GM12878 (cell line): ENCODE measurements around the gene NIPAL3. TPM values are rescaled to one million over a fixed set of nuclear protein-coding genes. Genes with fewer than 3 reads are reported as not detected.

Experiments used
- ATAC-seq: fragments of 200-7000 bp; cut with Tn5 transposase; 3 replicates; pipeline ENCODE4 v1.9.1; 2020; ENCODE audit warnings: mild to moderate bottlenecking, moderate library complexity
- BruUV-seq: library from RNA; stranded (reverse); fragments of 400-500 nt; replicated peaks from 2 replicates; lab custom pipeline; 2021; lab: Mats Ljungman, UMichigan
- CTCF ChIA-PET: fragments of 300-600 bp; sonication (Branson Sonifier 250); formaldehyde crosslinking; extraction: SDS; loops from one replicate; lab custom pipeline; 2021; ENCODE audit warnings: inconsistent platforms; lab: Yijun Ruan, JAX
- POLR2A ChIA-PET: fragments of 350-600 bp; formaldehyde crosslinking; extraction: SDS; loops from one replicate; lab custom pipeline; 2021; ENCODE audit warnings: inconsistent platforms; lab: Charles Lee
- RAD21 ChIA-PET: fragments of 300-600 bp; sonication (Branson Sonifier 250); formaldehyde crosslinking; loops from one replicate; lab custom pipeline; 2023; ENCODE audit warnings: antibody characterized with exemption; ENCODE audit not compliant: unreplicated experiment; lab: Charles Lee
- SMC1A ChIA-PET: fragments of 300-600 bp; sonication (Branson Sonifier 250); formaldehyde crosslinking; loops from one replicate; lab custom pipeline; 2023; ENCODE audit not compliant: unreplicated experiment, uncharacterized antibody; lab: Charles Lee
- DNase-seq: peaks from one replicate; pipeline ENCODE4 v3.0.0-alpha.2; 2011; ENCODE audit warnings: low read depth, low spot score
- FAIRE-seq: peaks from 3 replicates; lab custom pipeline; 2011; peaks lifted over from hg19 to GRCh38; lab: Jason Lieb, UNC
- H2AFZ ChIP-seq: 2 replicates; pipeline ENCODE4 v1.6.0; 2011; ENCODE audit warnings: low read depth, low read length, control low read depth; ENCODE audit not compliant: control insufficient read depth
- H3K27ac ChIP-seq: 2 replicates; pipeline ENCODE4 v1.5.1; 2011; ENCODE audit warnings: control low read depth; ENCODE audit not compliant: control insufficient read depth, insufficient read depth
- H3K27me3 ChIP-seq, 2 experiments: replicated peaks in 1 of 2; 2 replicates each; pipeline versions ENCODE4 v1.6.0 to v1.6.1; 2011; ENCODE audit warnings: low read length in 1 of 2; ENCODE audit not compliant: control insufficient read depth in 2 of 2, insufficient read depth in 2 of 2
- H3K36me3 ChIP-seq, 2 experiments: 2 replicates each; pipeline ENCODE4 v1.5.1; 2011; ENCODE audit warnings: low read length in 1 of 2; ENCODE audit not compliant: control insufficient read depth in 2 of 2, insufficient read depth in 2 of 2
- H3K4me1 ChIP-seq: 2 replicates; pipeline ENCODE4 v1.6.1; 2011; ENCODE audit warnings: mild to moderate bottlenecking, low read length, moderate library complexity, mixed read lengths; ENCODE audit not compliant: control insufficient read depth, insufficient read depth
- H3K4me2 ChIP-seq: 2 replicates; pipeline ENCODE4 v1.6.0; 2011; ENCODE audit warnings: control low read depth; ENCODE audit not compliant: control insufficient read depth, insufficient read depth
- H3K4me3 ChIP-seq: fragments of 200-600 bp; sonication (generic); 2 replicates; pipeline ENCODE4 v1.5.1; 2016
- H3K79me2 ChIP-seq: 2 replicates; pipeline ENCODE4 v1.6.0; 2011; ENCODE audit warnings: low read length; ENCODE audit not compliant: control insufficient read depth, insufficient read depth
- H3K9ac ChIP-seq: 2 replicates; pipeline ENCODE4 v1.8.0; 2011; ENCODE audit warnings: low read length, control low read depth, mixed read lengths; ENCODE audit not compliant: control insufficient read depth, insufficient read depth
- H3K9me3 ChIP-seq: replicated peaks from 3 replicates; pipeline ENCODE4 v1.5.1; 2011; ENCODE audit warnings: mild to moderate bottlenecking, low read length; ENCODE audit not compliant: control insufficient read depth, insufficient read depth
- H4K20me1 ChIP-seq: 2 replicates; pipeline ENCODE4 v1.6.0; 2011; ENCODE audit not compliant: control insufficient read depth, insufficient read depth
- BCLAF1 ChIP-seq: fragments of 450-650 bp; IDR thresholded peaks from 2 replicates; pipeline ENCODE4 v1.6.1; 2017; ENCODE audit warnings: antibody characterized with exemption, mild to moderate bottlenecking, moderate library complexity
- BHLHE40 ChIP-seq, 2 experiments: fragments of 450-650 bp in 1 of 2; IDR thresholded peaks; 2 replicates each; pipeline ENCODE4 v1.6.1; 2011 to 2017; ENCODE audit warnings: low read depth in 2 of 2, borderline replicate concordance in 1 of 2, improper control_type of control experiment in 1 of 2, low read length in 1 of 2, mild to moderate bottlenecking in 1 of 2
- CBX3 ChIP-seq: fragments of 200-600 bp; sonication (generic); IDR thresholded peaks from 2 replicates; pipeline ENCODE4 v1.6.1; 2016; ENCODE audit warnings: low read depth, borderline replicate concordance
- CUX1 ChIP-seq: IDR thresholded peaks from 2 replicates; pipeline ENCODE4 v1.6.1; 2012; ENCODE audit warnings: improper control_type of control experiment, low read depth, low read length; ENCODE audit not compliant: insufficient replicate concordance
- IRF3 ChIP-seq: fragments of 450-650 bp; IDR thresholded peaks from 2 replicates; pipeline ENCODE4 v1.6.1; 2014; ENCODE audit warnings: mild to moderate bottlenecking
- RBBP5 ChIP-seq: fragments of 200-600 bp; sonication (generic); conservative IDR thresholded peaks from 2 replicates; pipeline ENCODE4 v1.6.1; 2016
- WGBS: methylation state at CpG from one replicate; pipeline ENCODE4 v1.1.6; 2016; ENCODE audit warnings: low lambda C conversion rate; ENCODE audit not compliant: insufficient replicate concordance, insufficient coverage; ENCODE audit errors: missing lambda C conversion rate; 5-methylcytosine and 5-hydroxymethylcytosine counted together
- in situ Hi-C: fragments of 300-500 bp; cut with MboI; formaldehyde crosslinking; loops from 9 replicates; pipeline ENCODE4 v1.14.3; 2018; ENCODE audit warnings: mixed read lengths
- intact Hi-C: fragments of 100-400 bp; cut with micrococcal nuclease; formaldehyde crosslinking; loops from one replicate; pipeline ENCODE4 v1.14.2; 2022; ENCODE audit not compliant: unreplicated experiment
- polyA plus RNA-seq, 11 experiments: library from polyadenylated mRNA; depleted of rRNA in 4 of 11; unstranded in 6 of 11; stranded (reverse) in 5 of 11; fragments of >200 nt; fragmentation: Nextera tagmentation in 4 of 11; fragmentation: Illumina TruSeq in 1 of 11; extraction: Ambion mirVana in 4 of 11; extraction: Trizol in 1 of 11; gene quantifications; 1 replicate in 1 of 11; 2 replicates in 10 of 11; pipeline versions ENCODE4 v1.2.1 to v1.2.3, GENCODE V29; 2011 to 2016; ENCODE audit warnings: inconsistent platforms in 2 of 11, missing spikeins in 2 of 11, low read depth in 1 of 11
- total RNA-seq, 4 experiments: library from RNA; depleted of rRNA in 3 of 4; stranded (reverse); fragments of >200 nt in 3 of 4; fragmentation: Illumina TruSeq in 1 of 4; extraction: Trizol in 1 of 4; gene quantifications; 2 replicates each; pipeline versions ENCODE4 v1.2.1 to v1.2.3, GENCODE V29; 2013 to 2021

The NIPAL3 gene
- total and polyA plus RNA-seq, 10 of the 15 experiments (the other 5 are each of a cell fraction or from before 2014, with no cell fraction given), result 2.1 to 9.4 (median 4.2) TPM

- ATAC-seq (no peak), FAIRE-seq (no peak), DNase-seq (no peak)
- H3K9ac ChIP-seq, result no peak overlapping the region
- H3K79me2 ChIP-seq, result no peaks in the 10 kb centered on the region
- BruUV-seq, result no TSS peak
- H3K4me3 ChIP-seq, result no peak overlapping the region
- no peaks in the 10 kb centered on the region for H3K36me3 ChIP-seq
- H3K27ac ChIP-seq, result no peak overlapping the region
- WGBS, result 84% methylated on average over 1 of the region's 1 CpG
- H3K4me2 ChIP-seq, result no peak overlapping the region
- H3K4me1 ChIP-seq, result no peaks in the 10 kb centered on the region
- intact Hi-C loops (no loop called here), in situ Hi-C loops (no loop called here)
- H4K20me1 ChIP-seq, result no peaks in the 10 kb centered on the region
- SMC1A ChIA-PET, result no interaction called here
- TF ChIP-seq BHLHE40 (IDR thresholded peaks at IDR 0.05; ENCODE audit: borderline replicate concordance in 1 of 2, low read depth in 2 of 2, low read length in 1 of 2), result no peak
- no peak overlapping the region for H2AFZ ChIP-seq
- no peaks in the 10 kb centered on the region; the same call in 2 of the 3 replicates for H3K9me3 ChIP-seq
- no peaks in the 10 kb centered on the region for H3K27me3 ChIP-seq
- CTCF ChIA-PET, result interaction anchor here (1.2 kb wide), 1 partner anchor 208 kb away, joined by 4 read pairs; no protein-coding TSS in a partner anchor
- POLR2A ChIA-PET, result no interaction called here
- RAD21 ChIA-PET, result interaction anchor here (1.3 kb wide), 1 partner anchor 16 kb away, joined by 3 read pairs; no protein-coding TSS in a partner anchor
These were observed 8.8 kb upstream of the NIPAL3 start for GRCh38 chr1:24406788-24407187.

- Histone ChIP-seq H4K20me1 (no peaks in the 10 kb centered on the region), H3K9me3 (no peaks in the 10 kb centered on the region; the same call in 2 of the 3 replicates), H3K4me1 (no peaks in the 10 kb centered on the region), H3K27ac (no peak overlapping the region), H3K79me2 (no peaks in the 10 kb centered on the region), H3K36me3 (no peaks in the 10 kb centered on the region), H3K4me2 (no peak overlapping the region), H3K4me3 (no peak overlapping the region), H2AFZ (no peak overlapping the region), H3K27me3 (no peaks in the 10 kb centered on the region), H3K9ac (no peak overlapping the region)
- ATAC-seq (no peak), DNase-seq (no peak), FAIRE-seq (no peak)
- RAD21 ChIA-PET, result interaction anchor here (0.9 to 1.2 kb wide), 2 partner anchors 19 to 177 kb away, joined by 4 to 6 read pairs; no protein-coding TSS in a partner anchor
- intact Hi-C loops, result no loop called here
- POLR2A ChIA-PET, result interaction anchor here (0.6 kb wide), 1 partner anchor 206 kb away, joined by 3 read pairs; no protein-coding TSS in a partner anchor
- SMC1A ChIA-PET, result interaction anchor here (1.0 to 9.8 kb wide), 2 partner anchors 17 to 221 kb away, joined by 3 to 63 read pairs; no protein-coding TSS in a partner anchor
- WGBS, result 57% methylated on average over 3 of the region's 3 CpGs
- CTCF ChIA-PET, result interaction anchor here (0.9 to 1.7 kb wide), 8 partner anchors 8 to 178 kb away, joined by 3 to 10 read pairs (median 4); no protein-coding TSS in a partner anchor
- no TSS peak for BruUV-seq
- in situ Hi-C loops, result no loop called here
- TF ChIP-seq BCLAF1, result no peak
- no peak for TF ChIP-seq CUX1
- no peak for TF ChIP-seq CBX3
- TF ChIP-seq RBBP5, result no peak
- no peak for TF ChIP-seq IRF3
These were observed 6.1 kb upstream of the NIPAL3 start for GRCh38 chr1:24409535-24409934.
